ENCODE data around the gene PLAAT3.
A peak's percentile ranks its signal among the peaks of the same experiment; 100 is the strongest.
"Not testable (repeated sequence)": the region's sequence is repeated elsewhere in the genome, so short reads cannot be mapped to it uniquely, and the experiment has no call there.

The PLAAT3 gene

GRCh38 chr11:63614136-63614671 lies at the start of gene PLAAT3:
TSS of gene PLAAT3 (minus strand) at chr11:63614433. CDS start at chr11:63614014, 419 bp downstream.
- no peak within 1 kb of the TSS for H3K27ac Mint-ChIP-seq
- DNase-seq = peak; percentile 44
- peak; percentile 74 for ATAC-seq

GRCh38 chr11:63663809-63664208 lies 49.6 kb upstream of the PLAAT3 start:
- Mint-ChIP-seq H3K36me3 (ENCODE audit: low read depth) (no peaks in the 10 kb centered on the region), H3K4me1 (peaks cover 38% of the 10 kb centered on the region), H3K4me3 (no peak overlapping the region), H3K27me3 (no peaks in the 10 kb centered on the region), H3K27ac (no peak overlapping the region), H3K9me3 (no peaks in the 10 kb centered on the region)
- ATAC-seq = no peak
- DNase-seq = no peak

More at GRCh38 chr11:63614136-63614671, at the start of gene PLAAT3:
- Mint-ChIP-seq H3K27me3 (peaks cover 4% of the 10 kb centered on the region), H3K4me3 (peak within 1 kb of the TSS; percentile 79), H3K4me1 (peaks cover 27% of the 10 kb centered on the region), H3K36me3 (ENCODE audit: low read depth) (no peaks in the 10 kb centered on the region), H3K9me3 (no peaks in the 10 kb centered on the region)

DNA sequence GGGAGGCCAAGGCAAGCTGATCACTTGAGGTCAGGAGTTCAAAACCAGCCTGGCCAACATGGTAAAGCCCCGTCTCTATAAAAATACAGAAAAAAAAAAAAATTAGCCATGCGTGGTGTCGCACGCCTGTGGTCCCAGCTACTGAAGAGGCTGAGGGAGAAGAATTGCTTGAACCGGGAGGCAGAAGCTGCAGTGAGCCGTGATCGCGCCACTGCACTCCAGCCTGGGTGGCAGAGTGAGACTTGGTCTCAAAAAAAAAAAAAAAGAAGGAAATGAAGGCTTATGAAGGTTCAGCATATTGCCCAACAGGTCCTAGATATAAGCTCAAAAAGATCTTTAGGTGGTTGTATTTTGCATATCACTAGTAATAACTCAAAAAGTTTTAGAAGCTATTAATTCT lies 46.7 kb upstream of the PLAAT3 start:
- Mint-ChIP-seq H3K4me1 (peaks cover 20% of the 10 kb centered on the region), H3K4me3 (no peak overlapping the region), H3K9me3 (no peaks in the 10 kb centered on the region), H3K36me3 (ENCODE audit: low read depth) (peaks cover 9% of the 10 kb centered on the region), H3K27me3 (no peaks in the 10 kb centered on the region), H3K27ac (no peak overlapping the region)
- DNase-seq = no peak
- no peak for ATAC-seq

DNA sequence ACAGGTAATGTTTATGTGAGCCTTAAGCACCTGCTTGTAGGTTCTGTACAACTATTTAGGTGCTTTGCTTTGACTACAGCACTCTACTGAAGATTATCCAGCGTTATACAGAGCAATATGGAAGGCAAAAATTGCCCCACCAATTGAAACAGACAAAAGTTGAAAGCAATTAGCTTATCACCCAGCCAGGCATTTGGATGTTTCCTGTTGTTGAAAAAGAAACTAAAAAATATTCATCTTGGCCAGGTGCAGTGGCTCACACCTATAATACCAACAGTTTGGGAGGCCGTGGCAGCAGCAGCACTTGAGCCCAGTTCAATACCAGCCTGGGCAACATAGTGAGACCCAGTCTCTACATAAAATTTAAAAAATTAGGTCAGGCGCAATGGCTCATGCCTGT lies 38.4 kb upstream of the PLAAT3 start:
- peaks cover 27% of the 10 kb centered on the region for H3K36me3 Mint-ChIP-seq (ENCODE audit: low read depth)
- DNase-seq (no peak), ATAC-seq (no peak)
- no peaks in the 10 kb centered on the region for H3K9me3 Mint-ChIP-seq
- H3K27ac Mint-ChIP-seq = no peak overlapping the region
- H3K4me1 Mint-ChIP-seq = peaks cover 4% of the 10 kb centered on the region
- no peak overlapping the region for H3K4me3 Mint-ChIP-seq
- no peaks in the 10 kb centered on the region for H3K27me3 Mint-ChIP-seq

DNA sequence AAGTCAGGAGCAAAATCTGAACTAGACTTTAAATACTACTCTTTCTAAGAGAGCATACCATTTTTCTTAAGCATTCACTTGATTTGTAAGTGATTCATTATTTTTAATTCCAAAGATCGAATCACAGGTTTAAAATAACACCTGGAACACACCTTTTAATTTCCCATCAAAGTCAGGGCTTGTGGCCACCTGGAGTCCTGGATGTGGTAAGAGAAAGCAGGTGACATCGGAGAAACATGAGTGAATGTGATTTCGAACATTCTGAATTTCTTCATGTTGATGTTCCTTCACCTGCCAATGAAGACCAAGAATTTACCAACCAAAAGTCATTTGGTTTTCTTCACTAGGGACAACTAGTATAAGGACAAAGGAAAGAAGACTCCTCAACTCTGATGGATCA lies 29.0 kb upstream of the PLAAT3 start:
- Mint-ChIP-seq H3K27me3 (no peaks in the 10 kb centered on the region), H3K9me3 (no peaks in the 10 kb centered on the region), H3K4me1 (no peaks in the 10 kb centered on the region), H3K4me3 (no peak overlapping the region), H3K36me3 (ENCODE audit: low read depth) (peaks cover 18% of the 10 kb centered on the region), H3K27ac (no peak overlapping the region)
- DNase-seq (no peak), ATAC-seq (no peak)

DNA sequence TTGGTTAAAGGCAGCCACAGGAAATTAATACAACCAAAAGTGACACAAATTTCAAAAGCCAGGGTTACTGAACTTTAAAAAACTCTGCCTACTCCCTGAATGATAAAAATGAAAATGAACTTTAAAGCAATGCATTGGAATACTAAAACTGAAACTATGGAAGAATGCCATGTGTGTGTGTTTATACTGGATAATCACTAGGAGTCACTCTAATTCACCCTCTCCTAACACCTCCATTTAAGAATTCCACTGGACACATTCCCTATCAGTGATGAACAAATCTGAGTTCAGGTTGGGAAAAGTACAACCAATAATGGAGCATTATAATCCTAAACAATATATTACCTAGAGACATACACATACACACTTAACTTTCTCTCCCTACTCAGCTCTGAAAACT lies 27.5 kb upstream of the PLAAT3 start:
- Mint-ChIP-seq H3K4me3 (no peak overlapping the region), H3K9me3 (no peaks in the 10 kb centered on the region), H3K36me3 (ENCODE audit: low read depth) (peaks cover 20% of the 10 kb centered on the region), H3K27ac (no peak overlapping the region), H3K27me3 (no peaks in the 10 kb centered on the region), H3K4me1 (peaks cover 3% of the 10 kb centered on the region)
- DNase-seq (no peak), ATAC-seq (no peak)

- Mint-ChIP-seq H3K27me3 (no peaks in the 10 kb centered on the region), H3K36me3 (ENCODE audit: low read depth) (peaks cover 17% of the 10 kb centered on the region), H3K27ac (no peak overlapping the region), H3K9me3 (no peaks in the 10 kb centered on the region), H3K4me3 (no peak overlapping the region), H3K4me1 (peaks cover 3% of the 10 kb centered on the region)
- ATAC-seq (no peak), DNase-seq (no peak)
Measured at GRCh38 chr11:63639199-63639832, 25.1 kb upstream of the PLAAT3 start.

- not testable (repeated sequence) for H3K27ac Mint-ChIP-seq, H3K4me1 Mint-ChIP-seq, H3K9me3 Mint-ChIP-seq, H3K27me3 Mint-ChIP-seq, H3K4me3 Mint-ChIP-seq, ATAC-seq, DNase-seq
- H3K36me3 Mint-ChIP-seq (ENCODE audit: low read depth) = peaks cover 14% of the 10 kb centered on the region
Measured at GRCh38 chr11:63638436-63638835, 24.2 kb upstream of the PLAAT3 start.

DNA sequence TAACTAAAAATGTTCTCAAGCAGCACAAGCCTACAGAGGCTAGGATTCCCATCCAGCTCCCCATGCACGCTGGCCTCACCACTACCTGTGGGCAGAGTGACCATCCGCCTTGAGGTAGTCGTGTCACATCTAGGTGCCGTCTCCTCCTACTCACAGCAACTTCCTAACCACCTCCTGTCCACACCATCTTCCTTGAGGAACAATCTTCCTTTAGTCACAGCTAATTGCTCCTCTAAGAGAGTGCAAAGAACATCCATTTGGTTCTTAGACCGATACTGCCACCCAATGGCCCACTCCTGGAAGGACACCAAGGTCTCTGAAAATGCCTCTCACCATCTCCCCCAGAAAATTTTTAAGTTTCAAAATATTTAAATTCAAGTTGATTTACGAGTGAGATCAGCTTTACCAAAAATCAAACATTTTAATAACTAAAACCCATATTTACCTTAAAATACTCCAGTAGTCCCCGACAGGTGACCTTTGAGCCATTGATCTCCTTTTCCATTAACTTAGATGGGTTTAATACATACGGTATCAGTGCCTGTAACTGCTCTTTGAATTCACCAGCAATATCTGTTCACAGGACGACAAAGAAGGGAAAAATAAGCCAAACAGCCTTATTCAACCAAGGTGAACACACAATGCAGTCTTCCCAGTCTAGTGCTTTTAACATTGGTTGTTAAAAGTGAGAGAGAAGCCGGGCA lies 21.7 kb upstream of the PLAAT3 start:
- Mint-ChIP-seq H3K27ac (no peak overlapping the region), H3K4me3 (no peak overlapping the region), H3K9me3 (no peaks in the 10 kb centered on the region), H3K27me3 (no peaks in the 10 kb centered on the region), H3K4me1 (peaks cover 11% of the 10 kb centered on the region), H3K36me3 (ENCODE audit: low read depth) (peaks cover 20% of the 10 kb centered on the region)
- ATAC-seq (peak; percentile 73), DNase-seq (peak; percentile 67)

DNA sequence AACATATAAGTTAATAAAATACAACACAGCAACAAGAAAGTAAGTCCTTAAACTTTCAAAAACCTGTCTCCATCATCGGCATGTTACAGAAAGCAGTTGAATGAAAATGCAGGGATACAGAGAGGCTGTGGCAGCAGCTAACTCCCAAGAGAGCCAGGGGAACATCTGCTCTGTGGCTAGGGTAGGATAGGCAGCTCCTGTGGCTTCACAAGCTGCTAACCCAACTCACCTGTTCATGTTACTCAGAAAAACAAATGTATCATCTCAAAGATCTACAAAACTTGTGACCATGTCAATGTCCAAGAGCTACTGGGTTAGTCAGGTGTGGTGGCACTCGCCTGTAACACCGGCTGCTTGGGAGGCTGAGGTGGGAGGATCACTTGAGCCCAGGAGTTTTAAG lies 15.2 kb upstream of the PLAAT3 start:
- peaks cover 19% of the 10 kb centered on the region for H3K4me1 Mint-ChIP-seq
- DNase-seq = no peak
- H3K27ac Mint-ChIP-seq = no peak overlapping the region
- no peaks in the 10 kb centered on the region for H3K27me3 Mint-ChIP-seq
- peaks cover 27% of the 10 kb centered on the region for H3K36me3 Mint-ChIP-seq (ENCODE audit: low read depth)
- H3K4me3 Mint-ChIP-seq = no peak overlapping the region
- no peaks in the 10 kb centered on the region for H3K9me3 Mint-ChIP-seq
- ATAC-seq = no peak

- DNase-seq (no peak), ATAC-seq (no peak)
- H3K4me3 Mint-ChIP-seq = no peak overlapping the region
- H3K4me1 Mint-ChIP-seq = peaks cover 10% of the 10 kb centered on the region
- H3K27ac Mint-ChIP-seq = no peak overlapping the region
- no peaks in the 10 kb centered on the region for H3K27me3 Mint-ChIP-seq
- H3K36me3 Mint-ChIP-seq (ENCODE audit: low read depth) = no peaks in the 10 kb centered on the region
- no peaks in the 10 kb centered on the region for H3K9me3 Mint-ChIP-seq
Measured at GRCh38 chr11:63623513-63624140, 9.4 kb upstream of the PLAAT3 start.

- Mint-ChIP-seq H3K4me1 (peaks cover 4% of the 10 kb centered on the region), H3K9me3 (no peaks in the 10 kb centered on the region), H3K27ac (no peak overlapping the region), H3K36me3 (ENCODE audit: low read depth) (no peaks in the 10 kb centered on the region), H3K4me3 (no peak overlapping the region), H3K27me3 (no peaks in the 10 kb centered on the region)
- ATAC-seq = no peak
- no peak for DNase-seq
Measured at GRCh38 chr11:63622323-63622722, 8.1 kb upstream of the PLAAT3 start.

GRCh38 chr11:63621071-63621470 lies 6.8 kb upstream of the PLAAT3 start:
- ATAC-seq = no peak
- Mint-ChIP-seq H3K27ac (no peak overlapping the region), H3K27me3 (no peaks in the 10 kb centered on the region), H3K4me3 (no peak overlapping the region), H3K9me3 (no peaks in the 10 kb centered on the region), H3K4me1 (peaks cover 4% of the 10 kb centered on the region), H3K36me3 (ENCODE audit: low read depth) (no peaks in the 10 kb centered on the region)
- no peak for DNase-seq

GRCh38 chr11:63619967-63620366 lies 5.7 kb upstream of the PLAAT3 start:
- no peak overlapping the region for H3K4me3 Mint-ChIP-seq
- H3K27ac Mint-ChIP-seq = no peak overlapping the region
- no peaks in the 10 kb centered on the region for H3K9me3 Mint-ChIP-seq
- H3K36me3 Mint-ChIP-seq (ENCODE audit: low read depth) = no peaks in the 10 kb centered on the region
- no peaks in the 10 kb centered on the region for H3K27me3 Mint-ChIP-seq
- ATAC-seq = no peak
- H3K4me1 Mint-ChIP-seq = peaks cover 4% of the 10 kb centered on the region
- no peak for DNase-seq

DNA sequence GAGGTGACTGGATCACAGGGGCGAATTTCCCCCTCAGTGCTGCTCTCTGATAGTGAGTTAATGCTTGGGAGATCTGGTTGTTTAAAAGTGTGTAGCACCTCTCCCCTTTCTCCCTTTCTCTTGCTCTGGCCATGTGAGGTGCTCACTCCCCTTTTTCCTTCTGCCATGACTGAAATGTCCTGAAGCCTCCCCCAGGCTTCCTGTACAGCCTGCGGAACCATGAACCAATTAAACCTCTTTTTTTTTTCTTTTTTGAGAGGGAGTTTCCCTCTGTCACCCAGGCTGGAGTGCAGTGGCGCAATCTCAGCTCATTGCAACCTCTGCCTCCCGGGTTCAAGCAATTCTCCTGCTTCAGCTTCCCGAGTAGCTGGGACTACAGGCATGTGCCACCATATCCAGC lies 3.5 kb upstream of the PLAAT3 start:
- not testable (repeated sequence) for H3K27me3 Mint-ChIP-seq; ATAC-seq; DNase-seq; H3K36me3 Mint-ChIP-seq (ENCODE audit: low read depth); H3K4me3 Mint-ChIP-seq; H3K27ac Mint-ChIP-seq; H3K9me3 Mint-ChIP-seq
- peaks cover 14% of the 10 kb centered on the region for H3K4me1 Mint-ChIP-seq
